ENCODE results near the gene PID1.

GRCh38 chr2:229089776-229090175 lies 181.3 kb downstream of the PID1 start:
- TF ChIP-seq EZH2 (IDR thresholded peaks at IDR 0.05; ENCODE audit: borderline replicate concordance, insufficient read depth, low read depth, low read length, poor library complexity, severe bottlenecking), result no peak
- TF ChIP-seq CTCF (IDR thresholded peaks at IDR 0.05), result no peak
